Measurements from ENCODE around the gene SMOC1.

SMOC1 gene

DNA sequence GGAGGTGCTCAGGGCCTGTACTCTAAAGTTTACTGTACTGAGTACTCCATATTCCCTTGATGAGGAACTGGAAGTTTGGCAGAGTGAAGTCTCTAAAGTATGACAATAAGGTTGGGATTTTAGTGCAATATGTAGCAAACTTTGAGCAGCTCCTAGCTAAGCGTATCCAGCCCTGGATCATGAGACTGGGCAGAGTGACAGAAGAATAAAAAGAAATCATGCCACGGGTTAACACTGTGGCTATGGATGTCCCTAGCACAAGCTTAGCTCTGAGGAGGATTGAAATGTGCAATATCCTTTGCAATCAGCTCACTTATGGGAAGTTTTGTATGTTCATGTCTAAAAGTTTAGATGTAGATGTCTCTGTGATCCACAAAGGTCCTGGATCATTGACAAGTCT, 114.1 kb downstream of the SMOC1 start:
- TF ChIP-seq, protein P1, sequence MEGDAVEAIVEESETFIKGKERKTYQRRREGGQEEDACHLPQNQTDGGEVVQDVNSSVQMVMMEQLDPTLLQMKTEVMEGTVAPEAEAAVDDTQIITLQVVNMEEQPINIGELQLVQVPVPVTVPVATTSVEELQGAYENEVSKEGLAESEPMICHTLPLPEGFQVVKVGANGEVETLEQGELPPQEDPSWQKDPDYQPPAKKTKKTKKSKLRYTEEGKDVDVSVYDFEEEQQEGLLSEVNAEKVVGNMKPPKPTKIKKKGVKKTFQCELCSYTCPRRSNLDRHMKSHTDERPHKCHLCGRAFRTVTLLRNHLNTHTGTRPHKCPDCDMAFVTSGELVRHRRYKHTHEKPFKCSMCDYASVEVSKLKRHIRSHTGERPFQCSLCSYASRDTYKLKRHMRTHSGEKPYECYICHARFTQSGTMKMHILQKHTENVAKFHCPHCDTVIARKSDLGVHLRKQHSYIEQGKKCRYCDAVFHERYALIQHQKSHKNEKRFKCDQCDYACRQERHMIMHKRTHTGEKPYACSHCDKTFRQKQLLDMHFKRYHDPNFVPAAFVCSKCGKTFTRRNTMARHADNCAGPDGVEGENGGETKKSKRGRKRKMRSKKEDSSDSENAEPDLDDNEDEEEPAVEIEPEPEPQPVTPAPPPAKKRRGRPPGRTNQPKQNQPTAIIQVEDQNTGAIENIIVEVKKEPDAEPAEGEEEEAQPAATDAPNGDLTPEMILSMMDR (IDR thresholded peaks at IDR 0.05; ENCODE audit: insufficient read depth, missing control alignments) = no peak
- FAIRE-seq = no peak
- no peak for DNase-seq (ENCODE audit: insufficient read length, low spot score)

DNA sequence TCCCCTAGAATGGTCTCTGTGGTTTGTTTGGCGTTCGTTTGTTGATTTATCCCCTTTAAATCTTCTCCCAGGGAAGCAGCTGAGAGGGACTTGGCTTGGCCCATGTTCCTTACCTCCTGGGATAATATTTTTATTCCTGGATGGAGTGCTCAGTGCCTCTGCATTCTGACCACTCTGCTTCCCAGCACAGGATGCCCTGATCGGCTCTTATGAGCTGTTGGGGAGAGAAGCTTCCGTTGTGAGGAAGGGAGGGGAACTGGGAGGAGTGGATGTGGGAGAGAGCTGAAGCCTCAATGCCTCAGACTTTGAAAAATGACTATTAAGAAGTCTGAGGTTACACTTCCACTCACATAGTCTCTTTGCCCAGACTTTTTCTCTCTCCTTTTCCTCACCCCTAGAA, 114.8 kb downstream of the SMOC1 start:
- no peak for FAIRE-seq
- TF ChIP-seq, protein P1 (IDR thresholded peaks at IDR 0.05; ENCODE audit: insufficient read depth, missing control alignments) = no peak
- no peak for DNase-seq (ENCODE audit: insufficient read length, low spot score)

DNA sequence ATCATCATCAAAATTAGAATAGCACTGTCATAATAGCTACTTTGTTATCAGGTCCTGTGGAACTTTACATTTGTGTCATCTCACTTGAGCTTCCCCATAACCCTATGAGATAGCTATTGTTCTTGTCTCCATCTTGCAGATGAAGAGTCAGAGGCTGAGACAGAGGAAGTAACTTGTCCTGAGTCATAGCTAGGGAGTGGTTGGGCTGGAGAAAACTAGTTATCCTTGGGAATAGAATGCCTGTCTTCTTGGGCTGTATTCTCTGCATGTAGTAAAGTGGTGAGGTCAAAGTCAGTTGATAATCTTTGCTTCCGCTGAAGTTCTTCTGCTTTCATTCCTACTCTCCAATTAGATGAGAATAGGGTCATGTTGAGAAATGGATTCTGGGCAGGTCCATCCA, 117.0 kb downstream of the SMOC1 start:
- FAIRE-seq (no peak), DNase-seq (ENCODE audit: insufficient read length, low spot score) (no peak)
- TF ChIP-seq, protein P1 (IDR thresholded peaks at IDR 0.05; ENCODE audit: insufficient read depth, missing control alignments) = no peak

DNA sequence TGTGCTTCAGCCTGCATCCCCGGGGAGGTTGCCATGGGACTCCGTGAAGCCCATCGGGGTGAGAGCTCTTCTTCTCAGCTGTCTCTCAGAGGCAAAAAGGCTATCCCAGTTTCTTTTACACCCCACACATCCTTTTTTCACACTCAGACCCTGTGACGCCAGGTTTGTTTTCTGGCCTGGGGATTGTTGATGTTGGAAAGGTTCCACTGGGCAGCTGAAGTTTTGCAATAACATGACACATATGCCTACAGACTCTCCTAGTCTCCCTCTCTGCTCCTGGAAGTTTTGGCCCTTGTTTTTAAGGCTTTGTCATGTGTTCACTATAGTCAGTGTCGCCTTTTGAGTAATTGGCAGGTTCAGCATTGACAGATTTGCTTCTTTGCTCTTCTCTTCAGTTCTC, 118.6 kb downstream of the SMOC1 start:
- TF ChIP-seq, protein P1 (IDR thresholded peaks at IDR 0.05; ENCODE audit: insufficient read depth, missing control alignments) = no peak
- no peak for DNase-seq (ENCODE audit: insufficient read length, low spot score)
- FAIRE-seq = no peak

DNA sequence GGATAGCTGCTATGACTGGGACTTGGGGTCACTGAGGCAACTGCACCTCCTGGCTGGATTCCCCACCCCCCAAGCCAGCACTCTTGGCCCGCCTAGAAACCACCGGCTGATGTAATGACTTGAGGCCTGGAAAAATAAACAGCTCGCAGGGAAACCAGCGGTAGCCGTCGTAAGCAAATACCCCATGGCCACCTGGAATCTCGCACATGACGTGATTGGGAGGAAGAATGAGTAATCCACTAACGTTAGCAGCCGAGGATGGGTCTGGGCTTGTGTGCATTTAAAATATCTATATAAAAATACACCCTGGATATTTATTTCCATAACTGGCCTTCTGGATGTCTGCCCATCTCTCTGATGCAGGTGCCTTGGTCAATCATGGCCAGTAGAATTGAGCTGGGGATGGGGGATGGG, 120.1 kb downstream of the SMOC1 start:
- TF ChIP-seq, protein P1 (IDR thresholded peaks at IDR 0.05; ENCODE audit: insufficient read depth, missing control alignments) = no peak
- FAIRE-seq = no peak
- DNase-seq (ENCODE audit: insufficient read length, low spot score) = no peak

- FAIRE-seq = no peak
- TF ChIP-seq, protein P1 (IDR thresholded peaks at IDR 0.05; ENCODE audit: insufficient read depth, missing control alignments) = no peak
- no peak for DNase-seq (ENCODE audit: insufficient read length, low spot score)
Measured at GRCh38 chr14:70000601-70001000, 121.4 kb downstream of the SMOC1 start.

- no peak for FAIRE-seq
- TF ChIP-seq, protein P1 (IDR thresholded peaks at IDR 0.05; ENCODE audit: insufficient read depth, missing control alignments) = no peak
- no peak for DNase-seq (ENCODE audit: insufficient read length, low spot score)
Measured at GRCh38 chr14:70002589-70003346, 123.6 kb downstream of the SMOC1 start.

Data from D721Med (cell line).